Stimulated activated CD4-positive, alpha-beta T cell treated with anti-CD3 and anti-CD28 coated beads, Interleukin-1b, Interleukin-23, amount 100 ng/mL, for 24 hours (primary cell): ENCODE measurements around the gene RPL27A.

Experiments used
- DNase-seq, 4 experiments: peaks; one replicate each; pipeline ENCODE4 v3.0.0-alpha.2; 2020; ENCODE audit warnings: low read depth in 4 of 4, low spot score in 1 of 4

Gene RPL27A

GRCh38 chr11:8698917-8699441, 16.4 kb downstream of the RPL27A start:
- no peak for DNase-seq

DNA sequence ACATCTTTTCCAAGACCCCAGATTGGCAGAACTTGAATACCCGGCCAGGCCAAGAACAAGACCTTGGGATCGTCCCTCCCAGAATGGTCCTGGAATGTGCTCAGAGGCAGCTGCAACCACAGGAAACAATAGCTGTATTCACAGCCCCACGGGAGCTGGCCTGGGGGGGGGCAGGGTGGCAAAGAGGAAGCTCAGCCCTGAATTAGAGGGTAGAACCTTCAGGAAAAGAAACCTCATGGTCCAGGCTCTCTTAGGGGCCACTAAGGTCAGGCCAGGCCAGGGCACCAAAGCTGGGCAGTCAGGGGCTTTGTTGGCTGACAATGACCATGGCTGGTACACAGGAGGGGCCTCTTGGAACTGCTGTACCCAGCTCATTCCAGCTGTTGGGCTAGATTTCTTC, 17.3 kb downstream of the RPL27A start:
- no peak for DNase-seq

DNA sequence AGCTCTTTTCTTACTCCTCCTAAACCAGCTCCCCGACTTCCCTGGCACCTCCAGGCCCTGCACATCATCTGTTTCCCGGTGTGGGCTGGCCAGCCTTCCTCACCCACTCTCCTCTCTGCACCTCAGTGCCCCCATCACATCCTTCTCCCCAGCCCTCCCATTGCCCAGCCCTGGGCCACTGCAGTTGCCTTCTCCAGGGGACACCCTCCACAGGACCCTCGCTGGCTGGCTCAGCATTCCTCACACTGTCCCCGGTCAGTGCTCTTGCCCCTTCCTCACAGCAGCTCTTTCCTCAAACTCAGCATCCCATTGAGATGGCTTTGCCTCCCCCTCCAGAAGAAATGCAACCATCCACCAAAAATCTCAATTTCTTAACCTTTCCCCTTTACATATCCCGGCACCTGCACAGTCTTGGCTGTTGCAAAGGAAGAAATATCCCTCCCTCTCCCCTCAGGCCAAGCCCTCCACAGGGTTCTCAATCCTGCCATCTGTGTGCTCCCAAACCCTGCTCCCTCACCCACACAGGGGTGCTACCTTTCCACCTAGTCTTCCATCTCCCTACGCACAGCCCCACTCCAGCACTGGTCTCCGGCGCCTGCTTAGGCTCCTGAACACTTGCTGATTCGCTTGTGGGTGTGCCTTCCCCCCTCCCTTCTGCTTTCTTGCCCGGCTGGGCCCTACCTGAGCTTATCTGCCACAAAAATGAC, 19.5 kb downstream of the RPL27A start:
- DNase-seq, result no peak

DNA sequence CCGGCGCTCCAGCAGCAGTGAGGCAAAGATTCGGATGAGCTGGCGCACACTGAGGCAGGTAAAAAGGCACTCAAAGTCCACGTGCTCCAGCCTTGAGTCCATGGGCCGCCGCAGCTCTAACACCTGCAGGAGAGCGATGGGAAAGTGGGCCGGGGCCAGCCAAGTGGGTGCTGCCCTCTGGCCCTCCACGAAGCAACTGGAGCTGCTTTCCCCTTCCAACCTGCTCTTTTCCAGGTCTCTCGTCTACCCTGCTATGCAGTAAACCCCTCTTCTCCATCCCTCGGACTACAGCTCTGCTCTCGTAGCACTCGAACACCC, 20.0 kb downstream of the RPL27A start:
- DNase-seq, result no peak

DNA sequence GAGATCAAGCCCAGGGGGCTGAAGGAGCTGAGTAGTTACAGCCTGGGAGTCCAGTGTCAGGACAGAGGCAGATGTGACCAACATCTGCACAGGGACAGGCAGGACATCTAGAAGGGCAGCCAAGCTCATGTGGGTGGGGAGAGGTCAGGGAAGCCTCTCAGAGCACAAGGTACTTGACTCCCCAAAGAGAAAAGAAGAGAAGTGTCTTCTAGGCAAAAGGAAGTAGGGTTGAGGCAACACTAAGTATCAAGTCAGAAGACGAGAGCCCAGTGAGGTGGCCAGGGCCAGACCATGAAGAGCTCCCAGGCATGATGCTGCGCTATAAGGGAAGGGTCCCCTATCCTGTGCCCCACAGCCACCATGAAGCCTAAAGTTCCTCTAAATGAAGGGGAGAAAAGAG, 21.5 kb downstream of the RPL27A start:
- no peak for DNase-seq

GRCh38 chr11:8705146-8705545, 22.6 kb downstream of the RPL27A start:
- no peak for DNase-seq

DNA sequence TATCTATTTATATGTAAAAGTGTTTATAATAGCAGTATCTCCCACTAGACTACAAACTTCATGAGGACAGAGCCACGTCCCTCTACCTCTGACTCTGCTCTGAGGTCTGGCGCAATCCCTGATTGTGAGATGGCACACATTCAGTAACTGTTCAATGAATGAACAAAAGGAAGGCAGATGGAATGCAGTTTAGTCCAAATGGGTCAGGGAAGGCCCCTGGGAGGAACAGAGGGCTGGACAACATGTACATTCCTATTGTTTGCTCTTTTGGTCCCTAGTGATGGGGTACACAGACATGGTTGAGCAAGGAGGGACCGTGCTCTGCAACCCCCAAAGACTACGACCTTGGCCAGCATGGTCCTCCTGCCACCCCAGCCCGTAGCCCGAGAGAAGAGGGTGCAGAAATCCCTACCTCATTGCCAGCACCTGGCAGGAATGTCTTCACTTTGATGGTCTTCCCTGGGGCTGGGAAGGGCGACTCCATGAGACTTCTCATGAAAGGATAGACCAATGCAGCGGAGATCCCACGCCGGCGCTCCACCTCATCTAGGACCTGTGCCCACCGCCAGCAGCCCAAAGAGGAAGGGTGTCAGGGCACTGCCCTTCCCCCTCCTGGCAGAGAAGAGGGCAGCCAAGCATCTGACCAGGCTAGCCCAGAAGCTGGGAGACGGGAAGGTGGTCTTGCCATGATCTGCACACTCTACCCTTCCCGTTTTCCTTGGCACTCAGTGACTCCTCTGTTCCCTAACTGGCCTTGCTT, 24.3 kb downstream of the RPL27A start:
- DNase-seq, result no peak

- no peak for DNase-seq
Observed at GRCh38 chr11:8707541-8708191, 25.1 kb downstream of the RPL27A start.

DNA sequence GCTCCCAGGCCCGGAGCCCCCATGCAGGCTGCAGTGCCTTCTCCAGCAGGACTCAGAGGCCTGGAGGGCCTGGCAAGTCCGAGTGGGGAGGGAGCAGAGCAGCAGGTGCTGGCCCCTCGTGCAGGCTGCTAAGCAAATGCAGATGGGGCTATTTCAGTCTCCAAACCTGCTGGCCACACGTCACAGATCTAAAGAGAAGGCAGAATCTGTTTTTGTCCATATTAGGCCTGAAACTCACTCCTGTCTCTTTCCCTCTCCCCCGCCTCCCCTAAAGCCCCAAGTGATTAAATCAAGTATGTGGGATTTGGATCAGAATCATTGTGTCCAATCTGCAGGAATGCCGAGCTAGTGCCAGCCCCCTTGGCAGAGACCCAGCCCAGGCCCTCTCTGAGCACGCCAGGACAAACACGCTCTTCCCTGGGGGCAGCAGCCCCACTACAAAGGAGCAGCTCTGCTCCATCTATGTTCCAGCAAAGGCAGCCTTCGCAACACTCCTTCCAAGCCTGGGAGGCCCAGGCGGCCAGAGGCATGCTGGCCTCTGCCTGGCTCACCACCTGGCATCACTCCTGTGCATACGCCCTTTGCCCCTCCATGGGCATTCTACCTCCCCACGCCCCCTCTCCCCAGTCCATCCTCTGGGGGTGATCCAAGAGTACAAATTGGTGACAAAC, 26.5 kb downstream of the RPL27A start:
- DNase-seq, result no peak

DNA sequence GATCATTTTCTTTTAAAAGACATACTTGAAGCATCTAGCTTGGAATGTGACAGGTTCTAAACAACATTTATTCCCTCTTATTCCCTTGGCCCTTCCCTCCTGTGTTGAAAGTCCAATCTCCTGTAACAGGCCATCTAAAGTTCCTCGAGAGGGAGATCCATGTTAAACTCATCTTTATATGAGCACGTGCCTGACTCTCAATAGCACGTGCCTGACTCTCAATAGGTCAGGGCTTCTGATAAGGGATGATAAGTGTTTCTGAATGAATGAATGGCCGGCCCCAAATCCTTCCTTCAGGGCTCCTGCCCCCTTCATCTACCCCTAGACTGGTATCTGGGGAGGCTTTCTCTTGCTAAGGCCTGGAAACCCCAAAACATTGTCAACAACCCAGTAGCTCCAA, 27.2 kb downstream of the RPL27A start:
- no peak for DNase-seq

- no peak for DNase-seq
Observed at GRCh38 chr11:8711895-8712442, 29.4 kb downstream of the RPL27A start.

- no peak for DNase-seq
Observed at GRCh38 chr11:8712506-8712905, 29.9 kb downstream of the RPL27A start.

DNA sequence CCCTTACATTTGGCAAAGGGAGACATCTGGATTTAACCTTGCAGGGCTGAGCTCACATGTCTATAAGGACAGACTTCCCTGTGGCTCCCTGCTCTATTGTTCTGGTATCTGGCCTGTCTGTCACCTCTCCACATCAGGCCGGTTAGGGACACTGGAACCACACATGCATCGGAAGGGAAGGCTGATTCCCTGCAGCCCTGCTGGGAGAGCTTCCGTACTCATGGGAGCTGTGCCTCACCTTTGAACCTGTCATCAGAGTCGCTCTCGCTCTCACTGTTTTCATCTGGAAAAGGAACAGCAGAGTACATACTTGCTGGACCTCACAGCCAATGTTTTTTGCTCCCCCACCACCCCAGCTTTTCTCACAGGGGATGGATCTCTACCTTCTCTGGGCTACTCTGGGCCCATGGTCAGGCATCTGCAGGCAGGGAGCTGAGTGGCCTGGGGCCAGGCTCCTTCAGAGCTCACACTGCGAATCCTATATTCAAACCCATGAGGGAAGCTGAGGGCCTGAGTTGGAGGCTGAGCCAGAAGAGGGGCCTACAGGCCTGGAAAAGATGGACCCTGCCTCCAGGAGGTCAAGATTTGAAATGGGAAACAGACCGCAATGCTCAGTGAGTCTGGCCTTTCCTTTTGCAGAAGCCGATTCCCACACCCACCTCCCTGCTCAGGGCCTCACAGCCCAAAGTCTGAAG, 31.3 kb downstream of the RPL27A start:
- DNase-seq, result no peak

DNA sequence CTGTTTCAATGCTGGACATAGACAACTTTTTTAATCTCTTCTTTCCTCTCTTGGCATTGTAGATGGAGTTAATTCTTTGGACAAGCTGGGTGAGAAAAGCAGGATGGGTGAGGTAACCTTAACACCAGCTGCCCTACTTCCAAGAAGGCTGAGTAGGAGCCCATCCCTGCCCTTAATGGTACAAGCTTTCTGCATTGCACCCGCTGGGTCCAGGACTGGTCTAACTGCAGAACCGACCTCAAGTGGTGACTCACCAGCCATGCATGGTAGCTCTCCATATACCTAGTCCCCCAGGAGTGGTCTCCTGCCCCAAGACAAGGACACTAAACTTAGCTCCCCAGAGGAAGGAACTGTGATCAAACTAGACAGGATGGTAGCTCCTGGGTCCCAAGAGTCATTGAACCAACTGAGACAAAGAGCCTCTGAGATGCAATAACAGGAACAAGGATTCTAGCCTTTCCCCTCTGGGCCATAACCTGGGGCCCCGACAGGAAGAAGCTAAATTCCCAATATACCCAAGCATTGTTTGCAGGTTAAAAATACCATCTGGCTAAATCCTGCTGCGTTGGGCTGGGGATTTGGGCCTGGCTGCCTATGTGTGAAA, 32.1 kb downstream of the RPL27A start:
- no peak for DNase-seq

GRCh38 chr11:8715501-8715900, 32.9 kb downstream of the RPL27A start:
- DNase-seq, result no peak

DNA sequence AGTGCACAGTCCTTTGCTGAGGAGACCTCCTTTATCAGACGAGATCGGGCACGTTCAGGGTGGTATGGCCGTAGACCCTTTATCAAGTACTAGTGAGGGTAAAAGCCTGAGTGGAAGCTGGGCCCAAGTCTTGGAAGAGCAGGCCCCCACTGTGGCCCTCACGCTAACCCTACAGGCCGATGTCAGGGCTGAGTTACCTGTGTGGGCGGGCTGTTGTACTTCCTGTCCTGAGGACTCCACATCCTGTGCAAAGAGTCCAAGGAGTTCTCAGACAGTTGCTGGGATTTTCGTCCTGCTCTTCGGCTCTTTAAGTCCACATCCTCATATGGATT, 34.9 kb downstream of the RPL27A start:
- no peak for DNase-seq

DNA sequence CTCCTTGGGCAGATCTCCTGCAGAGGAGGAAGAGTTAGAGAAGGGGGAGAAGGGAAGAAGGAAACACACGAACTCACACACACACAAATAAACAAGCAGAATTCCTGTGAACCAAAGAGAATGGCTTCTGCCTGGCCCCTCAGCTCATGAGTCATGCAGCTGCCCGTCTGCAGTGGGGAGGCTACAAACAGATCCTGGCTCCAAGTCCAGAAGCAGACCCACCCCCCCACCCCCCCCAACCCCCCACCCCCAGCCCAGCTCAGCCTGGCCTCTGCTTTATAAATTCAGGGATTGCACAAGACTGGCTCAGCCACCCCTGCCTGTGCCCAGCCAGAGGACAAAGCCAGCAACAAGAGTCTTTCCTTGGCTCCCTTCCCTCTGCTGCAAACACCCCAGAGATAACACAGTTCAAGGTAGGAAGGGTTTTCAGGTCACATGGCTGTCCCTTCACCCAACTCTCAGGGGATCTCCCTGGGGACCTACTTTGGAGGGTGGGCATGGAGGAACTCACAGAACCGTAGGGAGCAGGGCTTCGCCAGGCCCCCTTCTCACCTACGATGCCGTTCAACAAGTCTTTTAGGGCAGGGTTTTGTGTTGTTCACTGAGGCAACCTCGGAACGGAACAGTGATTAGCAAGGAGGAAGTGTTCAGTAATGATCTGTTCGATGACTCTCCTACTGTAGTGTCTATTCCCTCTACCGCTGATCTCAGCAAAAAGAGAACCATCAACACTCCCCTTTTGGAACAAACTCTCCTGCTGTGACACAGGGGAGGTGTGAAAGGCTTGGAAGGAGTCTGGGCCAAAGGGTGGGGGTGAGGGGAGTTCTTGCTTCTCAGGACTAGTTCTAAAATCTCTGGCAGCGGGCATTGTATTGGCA, 35.5 kb downstream of the RPL27A start:
- DNase-seq, result no peak

- no peak for DNase-seq
Observed at GRCh38 chr11:8719211-8719649, 36.6 kb downstream of the RPL27A start.

DNA sequence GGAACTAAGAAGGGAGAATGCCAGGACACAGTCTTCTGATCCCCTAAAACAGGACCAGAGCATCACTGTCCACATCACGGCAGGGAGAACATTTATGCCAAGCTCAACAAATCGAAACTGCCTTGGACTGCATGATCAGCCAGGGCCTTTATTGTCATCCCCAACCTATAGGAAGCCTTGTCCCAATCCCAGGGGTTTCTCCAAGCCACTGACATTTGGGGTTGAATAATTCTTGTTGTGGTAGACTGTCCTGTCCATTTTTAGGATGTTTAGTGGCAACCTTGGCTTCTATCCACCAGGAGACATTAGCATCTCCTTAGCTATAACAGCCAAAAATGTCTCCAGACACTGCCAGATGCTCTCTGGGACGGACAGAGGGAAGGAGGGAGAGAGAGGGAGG, 37.1 kb downstream of the RPL27A start:
- no peak for DNase-seq
